ENCODE data around the gene UPF1.

UPF1 gene

GRCh38 chr19:18833849-18834643 is 2.3 kb downstream of the UPF1 start:
- H3K4me3 ChIP-seq (ENCODE audit: low read depth, low read length): peak overlapping the region; percentile 79
- no peak for DNase-seq (ENCODE audit: low read depth)

- no peak for DNase-seq (ENCODE audit: low read depth)
- no peak overlapping the region for H3K4me3 ChIP-seq (ENCODE audit: low read depth, low read length)
Measured at GRCh38 chr19:18834644-18834984, 2.9 kb downstream of the UPF1 start.

GRCh38 chr19:18839465-18840287 is 7.9 kb downstream of the UPF1 start:
- H3K4me3 ChIP-seq (ENCODE audit: low read depth, low read length): no peak overlapping the region
- no peak for DNase-seq (ENCODE audit: low read depth)

GRCh38 chr19:18840288-18841267 is 8.8 kb downstream of the UPF1 start:
- no peak for DNase-seq (ENCODE audit: low read depth)
- no peak overlapping the region for H3K4me3 ChIP-seq (ENCODE audit: low read depth, low read length)

GRCh38 chr19:18841400-18841799 is 9.6 kb downstream of the UPF1 start:
- DNase-seq (ENCODE audit: low read depth): no peak
- H3K4me3 ChIP-seq (ENCODE audit: low read depth, low read length): no peak overlapping the region

GRCh38 chr19:18842166-18842565 is 10.4 kb downstream of the UPF1 start:
- no peak for DNase-seq (ENCODE audit: low read depth)
- H3K4me3 ChIP-seq (ENCODE audit: low read depth, low read length): no peak overlapping the region

- H3K4me3 ChIP-seq (ENCODE audit: low read depth, low read length): no peak overlapping the region
- DNase-seq (ENCODE audit: low read depth): no peak
Measured at GRCh38 chr19:18843960-18844359, 12.2 kb downstream of the UPF1 start.

- H3K4me3 ChIP-seq (ENCODE audit: low read depth, low read length): no peak overlapping the region
- no peak for DNase-seq (ENCODE audit: low read depth)
Measured at GRCh38 chr19:18844806-18845329, 13.1 kb downstream of the UPF1 start.

- no peak for DNase-seq (ENCODE audit: low read depth)
- H3K4me3 ChIP-seq (ENCODE audit: low read depth, low read length): no peak overlapping the region
Measured at GRCh38 chr19:18845961-18846360, 14.2 kb downstream of the UPF1 start.

- H3K4me3 ChIP-seq (ENCODE audit: low read depth, low read length): no peak overlapping the region
- DNase-seq (ENCODE audit: low read depth): no peak
Measured at GRCh38 chr19:18846862-18847548, 15.2 kb downstream of the UPF1 start.

- no peak for DNase-seq (ENCODE audit: low read depth)
- no peak overlapping the region for H3K4me3 ChIP-seq (ENCODE audit: low read depth, low read length)
Measured at GRCh38 chr19:18847549-18848463, 16.0 kb downstream of the UPF1 start.

GRCh38 chr19:18848878-18849661 is 17.3 kb downstream of the UPF1 start:
- H3K4me3 ChIP-seq (ENCODE audit: low read depth, low read length): no peak overlapping the region
- peak; percentile 42 for DNase-seq (ENCODE audit: low read depth)

GRCh38 chr19:18849838-18850400 is 18.2 kb downstream of the UPF1 start:
- no peak for DNase-seq (ENCODE audit: low read depth)

GRCh38 chr19:18850471-18851375 is 19.0 kb downstream of the UPF1 start:
- H3K4me3 ChIP-seq (ENCODE audit: low read depth, low read length): no peak overlapping the region
- DNase-seq (ENCODE audit: low read depth): no peak

More at GRCh38 chr19:18849838-18850400, 18.2 kb downstream of the UPF1 start:
- H3K4me3 ChIP-seq (ENCODE audit: low read depth, low read length): no peak overlapping the region

GRCh38 chr19:18851673-18852325 is 20.0 kb downstream of the UPF1 start:
- no peak for DNase-seq (ENCODE audit: low read depth)
- no peak overlapping the region for H3K4me3 ChIP-seq (ENCODE audit: low read depth, low read length)
